ENCODE measurements around the gene COL13A1.

Gene COL13A1

DNA sequence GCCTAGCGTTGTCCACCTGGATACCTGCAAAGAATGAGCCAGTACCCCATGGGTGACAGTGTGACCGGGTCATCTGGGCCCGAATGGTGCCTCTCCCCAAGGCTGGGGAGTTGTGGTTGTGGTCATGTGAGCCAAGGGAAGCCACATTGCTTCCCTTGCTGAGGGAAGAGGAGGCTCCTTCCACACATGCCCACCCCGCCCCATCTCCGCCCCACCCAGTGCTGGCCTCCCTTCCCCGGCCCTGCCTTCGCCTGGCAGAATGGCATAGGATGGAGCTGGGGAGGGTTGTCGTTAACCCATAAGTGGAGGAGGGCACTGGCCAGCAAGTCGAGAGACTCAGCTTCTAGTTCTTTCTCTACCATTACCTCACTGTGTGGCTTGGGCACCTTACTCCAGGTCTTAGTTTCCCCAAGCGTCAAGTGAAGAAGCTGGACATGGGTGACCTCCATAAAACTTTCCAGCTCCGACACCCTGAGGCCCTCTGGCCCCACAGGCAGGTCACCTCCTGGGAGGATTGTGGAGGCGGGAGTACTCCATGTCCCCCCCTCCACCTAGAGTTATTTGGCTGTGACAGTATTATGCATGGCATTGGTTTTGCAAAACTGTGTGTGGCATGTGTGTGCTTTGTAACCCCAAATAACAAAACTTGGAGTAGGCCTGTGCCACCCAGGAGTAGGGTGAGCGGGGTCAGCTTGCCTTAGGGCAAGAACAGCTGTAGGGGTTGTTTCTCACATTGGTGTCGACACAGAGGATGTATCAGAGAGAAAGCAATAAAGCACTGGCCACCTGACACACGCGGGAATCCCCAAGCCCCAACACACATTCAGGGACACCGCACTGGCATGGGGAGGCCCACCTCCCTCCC lies 160.4 kb downstream of the COL13A1 start:
- Histone ChIP-seq H3K4me3 (ENCODE audit: low read depth, low read length) (no peak overlapping the region), H3K9me3 (ENCODE audit: control insufficient read depth, low read length) (no peaks in the 10 kb centered on the region), H3K27ac (no peak overlapping the region), H3K4me2 (ENCODE audit: low read length) (no peak overlapping the region), H3K27me3 (ENCODE audit: control insufficient read depth, insufficient read depth, low read length) (no peaks in the 10 kb centered on the region), H3K4me1 (no peaks in the 10 kb centered on the region), H2AFZ (no peak overlapping the region), H3K9ac (no peak overlapping the region), H3K79me2 (no peaks in the 10 kb centered on the region), H3K36me3 (ENCODE audit: control insufficient read depth, insufficient read depth, low read length) (no peaks in the 10 kb centered on the region)
- TF ChIP-seq, protein P1, sequence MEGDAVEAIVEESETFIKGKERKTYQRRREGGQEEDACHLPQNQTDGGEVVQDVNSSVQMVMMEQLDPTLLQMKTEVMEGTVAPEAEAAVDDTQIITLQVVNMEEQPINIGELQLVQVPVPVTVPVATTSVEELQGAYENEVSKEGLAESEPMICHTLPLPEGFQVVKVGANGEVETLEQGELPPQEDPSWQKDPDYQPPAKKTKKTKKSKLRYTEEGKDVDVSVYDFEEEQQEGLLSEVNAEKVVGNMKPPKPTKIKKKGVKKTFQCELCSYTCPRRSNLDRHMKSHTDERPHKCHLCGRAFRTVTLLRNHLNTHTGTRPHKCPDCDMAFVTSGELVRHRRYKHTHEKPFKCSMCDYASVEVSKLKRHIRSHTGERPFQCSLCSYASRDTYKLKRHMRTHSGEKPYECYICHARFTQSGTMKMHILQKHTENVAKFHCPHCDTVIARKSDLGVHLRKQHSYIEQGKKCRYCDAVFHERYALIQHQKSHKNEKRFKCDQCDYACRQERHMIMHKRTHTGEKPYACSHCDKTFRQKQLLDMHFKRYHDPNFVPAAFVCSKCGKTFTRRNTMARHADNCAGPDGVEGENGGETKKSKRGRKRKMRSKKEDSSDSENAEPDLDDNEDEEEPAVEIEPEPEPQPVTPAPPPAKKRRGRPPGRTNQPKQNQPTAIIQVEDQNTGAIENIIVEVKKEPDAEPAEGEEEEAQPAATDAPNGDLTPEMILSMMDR (IDR thresholded peaks at IDR 0.05): no peak

DNA sequence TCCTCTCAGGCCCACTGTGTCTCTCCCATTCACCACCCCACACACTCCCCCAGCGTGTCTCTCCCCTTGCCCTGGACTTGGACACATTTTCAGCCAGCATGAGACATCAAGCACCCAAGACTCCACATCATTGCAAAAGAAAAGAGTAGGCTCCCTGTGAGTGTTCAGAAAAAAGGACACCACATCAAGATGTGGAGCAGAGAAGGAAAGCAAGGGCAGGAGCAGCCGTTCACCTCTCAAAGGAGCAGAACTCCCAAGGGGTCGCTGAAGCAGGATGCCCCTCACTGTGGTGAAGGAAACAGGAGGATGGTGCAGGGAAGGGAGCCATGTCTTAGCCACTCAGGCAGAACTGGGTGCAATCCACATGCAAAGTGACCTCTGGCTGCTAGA lies 161.0 kb downstream of the COL13A1 start:
- TF ChIP-seq, protein P1 (IDR thresholded peaks at IDR 0.05): no peak
- no peaks in the 10 kb centered on the region for H3K4me1 ChIP-seq
- no peak overlapping the region for H3K4me3 ChIP-seq (ENCODE audit: low read depth, low read length)
- H3K9ac ChIP-seq: no peak overlapping the region
- no peaks in the 10 kb centered on the region for H3K9me3 ChIP-seq (ENCODE audit: control insufficient read depth, low read length)
- H3K27ac ChIP-seq: no peak overlapping the region
- no peak overlapping the region for H3K4me2 ChIP-seq (ENCODE audit: low read length)
- H3K36me3 ChIP-seq (ENCODE audit: control insufficient read depth, insufficient read depth, low read length): no peaks in the 10 kb centered on the region
- no peak overlapping the region for H2AFZ ChIP-seq
- no peaks in the 10 kb centered on the region for H3K79me2 ChIP-seq
- no peaks in the 10 kb centered on the region for H3K27me3 ChIP-seq (ENCODE audit: control insufficient read depth, insufficient read depth, low read length)

DNA sequence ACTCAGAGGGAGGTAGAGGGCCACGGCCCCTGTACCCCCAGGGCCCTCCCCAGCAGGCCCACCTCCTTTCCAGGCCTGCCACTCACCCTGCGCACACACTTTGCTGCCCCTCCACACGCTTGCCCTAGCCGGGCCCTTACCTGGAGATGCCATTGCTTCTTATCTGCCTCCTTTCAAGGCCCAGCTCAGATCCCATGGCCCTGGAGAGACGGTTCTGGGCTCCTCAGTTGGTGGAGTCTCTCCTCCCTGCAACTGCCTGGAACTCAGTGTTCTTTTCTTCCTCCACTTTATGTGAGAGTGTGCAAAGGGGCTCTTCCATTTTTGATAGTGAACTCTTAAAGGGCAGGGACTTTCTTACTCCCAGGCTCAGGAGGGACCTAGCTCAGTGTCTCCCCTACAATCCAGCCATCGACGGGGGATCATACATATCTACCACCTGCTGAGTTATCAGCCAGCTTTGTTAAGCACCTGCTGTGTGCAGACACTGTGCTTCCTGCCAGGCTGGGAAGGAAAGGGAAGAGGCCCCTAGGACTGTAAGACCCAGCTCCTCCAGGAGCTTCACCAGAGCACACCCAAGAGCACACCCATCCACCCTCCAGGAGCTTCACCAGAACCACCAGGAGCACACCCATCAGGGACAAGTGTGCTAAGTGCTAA lies 161.6 kb downstream of the COL13A1 start:
- Histone ChIP-seq H3K4me3 (ENCODE audit: low read depth, low read length) (no peak overlapping the region), H2AFZ (no peak overlapping the region), H3K79me2 (no peaks in the 10 kb centered on the region), H3K4me1 (no peaks in the 10 kb centered on the region), H3K4me2 (ENCODE audit: low read length) (no peak overlapping the region), H3K27me3 (ENCODE audit: control insufficient read depth, insufficient read depth, low read length) (no peaks in the 10 kb centered on the region), H3K9me3 (ENCODE audit: control insufficient read depth, low read length) (no peaks in the 10 kb centered on the region), H3K9ac (no peak overlapping the region), H3K27ac (no peak overlapping the region), H3K36me3 (ENCODE audit: control insufficient read depth, insufficient read depth, low read length) (no peaks in the 10 kb centered on the region)
- TF ChIP-seq, protein P1 (IDR thresholded peaks at IDR 0.05): no peak

DNA sequence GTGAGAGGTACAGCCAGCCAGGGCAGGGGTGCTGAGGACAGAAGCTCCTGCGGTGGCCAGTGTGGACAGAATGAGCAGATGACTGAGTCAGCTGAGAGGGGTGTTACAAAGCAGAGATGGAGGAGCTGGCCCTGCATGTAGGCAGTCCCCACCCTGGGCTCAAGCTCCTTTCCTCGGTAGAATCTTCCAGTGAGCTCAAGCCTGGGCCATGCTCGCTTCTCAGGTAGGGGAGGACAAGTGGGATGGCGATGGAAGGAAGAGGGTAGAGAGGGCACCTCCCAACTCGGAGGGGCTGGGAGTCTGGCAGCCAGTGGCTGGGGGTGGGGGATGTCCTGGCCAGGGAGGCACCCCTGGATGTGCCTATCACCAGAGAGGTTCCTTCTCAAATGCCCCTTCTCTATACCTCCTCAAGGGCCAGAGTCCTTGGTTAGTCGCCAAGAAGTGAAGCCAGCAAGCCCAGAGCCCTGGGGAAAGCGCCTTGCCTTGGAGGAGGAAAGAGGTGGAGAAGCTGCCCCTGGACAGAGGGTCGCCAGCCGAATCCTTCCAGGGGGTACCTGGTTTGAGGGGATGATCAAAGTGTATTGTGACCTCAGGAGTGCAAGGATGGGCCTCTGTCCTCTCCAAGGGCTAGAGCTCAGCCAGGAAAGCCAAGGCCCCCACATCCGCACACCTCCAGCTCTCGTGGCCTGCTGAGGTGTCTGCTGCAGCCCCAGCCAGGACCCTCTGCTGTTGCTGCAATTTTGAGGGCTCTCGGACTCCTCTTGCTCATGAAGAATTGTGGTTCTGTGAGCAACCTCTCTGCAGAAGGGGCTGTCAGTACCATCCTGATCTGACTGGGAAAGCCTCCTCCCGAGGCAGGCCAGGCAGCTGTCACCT lies 162.4 kb downstream of the COL13A1 start:
- Histone ChIP-seq H3K36me3 (ENCODE audit: control insufficient read depth, insufficient read depth, low read length) (no peaks in the 10 kb centered on the region), H2AFZ (no peak overlapping the region), H3K9me3 (ENCODE audit: control insufficient read depth, low read length) (no peaks in the 10 kb centered on the region), H3K27me3 (ENCODE audit: control insufficient read depth, insufficient read depth, low read length) (no peaks in the 10 kb centered on the region), H3K4me2 (ENCODE audit: low read length) (no peak overlapping the region), H3K4me1 (no peaks in the 10 kb centered on the region), H3K27ac (no peak overlapping the region), H3K79me2 (no peaks in the 10 kb centered on the region), H3K9ac (no peak overlapping the region), H3K4me3 (ENCODE audit: low read depth, low read length) (no peak overlapping the region)
- TF ChIP-seq, protein P1 (IDR thresholded peaks at IDR 0.05): no peak
